HEK293 (cell line): ENCODE results near the gene CDC25C.

ENCODE experiments used
- GLI2 ChIP-seq: fragments of 450-650 bp; formaldehyde crosslinking; IDR thresholded peaks from 2 replicates; pipeline ENCODE4; 2017; ENCODE audit warnings: missing biosample characterization, missing genetic modification characterization, low read depth, borderline replicate concordance
- HOXC10 ChIP-seq: sonication (generic); formaldehyde crosslinking; IDR thresholded peaks from 2 replicates; pipeline ENCODE4 v1.8.1; 2023; ENCODE audit warnings: mild to moderate bottlenecking, missing genetic modification reagents
- KLF10 ChIP-seq: fragments of 450-650 bp; IDR thresholded peaks from 2 replicates; pipeline ENCODE4 v1.5.1; 2018; ENCODE audit warnings: missing biosample characterization, mild to moderate bottlenecking, missing genetic modification characterization
- YY2 ChIP-seq: fragments of 450-650 bp; formaldehyde crosslinking; IDR thresholded peaks from 2 replicates; pipeline ENCODE4 v1.5.1; 2016; ENCODE audit warnings: missing biosample characterization, missing genetic modification characterization
- ZBTB17 ChIP-seq: fragments of 450-650 bp; formaldehyde crosslinking; IDR thresholded peaks from 2 replicates; pipeline ENCODE4 v1.5.1; 2016; ENCODE audit warnings: missing biosample characterization, missing genetic modification characterization
- ZBTB20 ChIP-seq: fragments of 450-650 bp; formaldehyde crosslinking; IDR thresholded peaks from 2 replicates; pipeline ENCODE4 v1.5.1; 2016; ENCODE audit warnings: missing biosample characterization, missing genetic modification characterization
- ZBTB8A ChIP-seq: fragments of 450-650 bp; formaldehyde crosslinking; IDR thresholded peaks from 2 replicates; pipeline ENCODE4 v1.5.1; 2016; ENCODE audit warnings: missing biosample characterization, missing genetic modification characterization
- ZFHX2 ChIP-seq: fragments of 450-650 bp; formaldehyde crosslinking; conservative IDR thresholded peaks from 2 replicates; pipeline ENCODE4 v1.5.1; 2016; ENCODE audit warnings: missing biosample characterization, missing genetic modification characterization
- ZFP69B ChIP-seq: fragments of 450-650 bp; formaldehyde crosslinking; IDR thresholded peaks from 2 replicates; pipeline ENCODE4 v1.5.1; 2016; ENCODE audit warnings: missing biosample characterization, missing genetic modification characterization
- ZNF10 ChIP-seq: fragments of 450-650 bp; formaldehyde crosslinking; IDR thresholded peaks from 2 replicates; pipeline ENCODE4 v1.5.1; 2017; ENCODE audit warnings: missing biosample characterization, missing genetic modification characterization
- ZNF16 ChIP-seq: fragments of 450-650 bp; formaldehyde crosslinking; IDR thresholded peaks from 2 replicates; pipeline ENCODE4 v1.5.1; 2016; ENCODE audit warnings: low read depth, missing biosample characterization, missing genetic modification characterization
- ZNF214 ChIP-seq: fragments of 450-650 bp; formaldehyde crosslinking; IDR thresholded peaks from 2 replicates; pipeline ENCODE4 v1.5.1; 2017; ENCODE audit warnings: missing biosample characterization, mild to moderate bottlenecking, missing genetic modification characterization, borderline replicate concordance
- ZNF239 ChIP-seq: fragments of 450-650 bp; formaldehyde crosslinking; IDR thresholded peaks from 2 replicates; pipeline ENCODE4 v1.5.1; 2016; ENCODE audit warnings: missing biosample characterization, missing genetic modification characterization
- ZNF341 ChIP-seq: fragments of 450-650 bp; formaldehyde crosslinking; IDR thresholded peaks from 2 replicates; pipeline ENCODE4; 2016; ENCODE audit warnings: low read depth, missing biosample characterization, missing genetic modification characterization
- ZNF350 ChIP-seq: fragments of 450-650 bp; formaldehyde crosslinking; IDR thresholded peaks from 2 replicates; pipeline ENCODE4 v1.5.0; 2017; ENCODE audit warnings: missing biosample characterization, mild to moderate bottlenecking, missing genetic modification characterization
- ZNF416 ChIP-seq: fragments of 450-650 bp; formaldehyde crosslinking; IDR thresholded peaks from 2 replicates; pipeline ENCODE4 v1.5.1; 2016; ENCODE audit warnings: missing biosample characterization, missing genetic modification characterization
- ZNF501 ChIP-seq: fragments of 450-650 bp; formaldehyde crosslinking; IDR thresholded peaks from 2 replicates; pipeline ENCODE4 v1.5.1; 2016; ENCODE audit warnings: missing biosample characterization, missing genetic modification characterization
- ZNF521 ChIP-seq: fragments of 450-650 bp; formaldehyde crosslinking; IDR thresholded peaks from 2 replicates; pipeline ENCODE4 v1.5.1; 2017; ENCODE audit warnings: missing biosample characterization, mild to moderate bottlenecking, missing genetic modification characterization
- ZNF600 ChIP-seq: fragments of 450-650 bp; formaldehyde crosslinking; IDR thresholded peaks from 2 replicates; pipeline ENCODE4 v1.5.1; 2016; ENCODE audit warnings: missing biosample characterization, missing genetic modification characterization
- ZNF624 ChIP-seq: fragments of 450-650 bp; formaldehyde crosslinking; IDR thresholded peaks from 2 replicates; pipeline ENCODE4 v1.5.1; 2017; ENCODE audit warnings: missing biosample characterization, missing genetic modification characterization
- ZSCAN30 ChIP-seq: fragments of 450-650 bp; IDR thresholded peaks from 2 replicates; pipeline ENCODE4 v1.5.1; 2018; ENCODE audit warnings: missing biosample characterization, mild to moderate bottlenecking, missing genetic modification characterization, moderate library complexity
- ZXDB ChIP-seq: fragments of 450-650 bp; formaldehyde crosslinking; IDR thresholded peaks from 2 replicates; pipeline ENCODE4 v1.5.1; 2016; ENCODE audit warnings: missing biosample characterization, missing genetic modification characterization
- TF ChIP-seq, protein P1 (sequence below): fragments of 450-650 bp; formaldehyde crosslinking; IDR thresholded peaks from 2 replicates; pipeline ENCODE4 v1.5.1; 2016; ENCODE audit warnings: missing biosample characterization, missing genetic modification characterization
- TF ChIP-seq, protein P2 (sequence below): fragments of 450-650 bp; formaldehyde crosslinking; IDR thresholded peaks from 2 replicates; pipeline ENCODE4 v1.5.1; 2016; ENCODE audit warnings: missing biosample characterization, missing genetic modification characterization
- TF ChIP-seq, protein P3 (sequence below): fragments of 450-650 bp; formaldehyde crosslinking; IDR thresholded peaks from 2 replicates; pipeline ENCODE4 v1.5.1; 2016; ENCODE audit warnings: missing biosample characterization, missing genetic modification characterization
- TF ChIP-seq, protein P4 (sequence below): fragments of 450-650 bp; formaldehyde crosslinking; IDR thresholded peaks from 2 replicates; pipeline ENCODE4 v1.5.1; 2016; ENCODE audit warnings: missing biosample characterization, missing genetic modification characterization

CDC25C gene

DNA sequence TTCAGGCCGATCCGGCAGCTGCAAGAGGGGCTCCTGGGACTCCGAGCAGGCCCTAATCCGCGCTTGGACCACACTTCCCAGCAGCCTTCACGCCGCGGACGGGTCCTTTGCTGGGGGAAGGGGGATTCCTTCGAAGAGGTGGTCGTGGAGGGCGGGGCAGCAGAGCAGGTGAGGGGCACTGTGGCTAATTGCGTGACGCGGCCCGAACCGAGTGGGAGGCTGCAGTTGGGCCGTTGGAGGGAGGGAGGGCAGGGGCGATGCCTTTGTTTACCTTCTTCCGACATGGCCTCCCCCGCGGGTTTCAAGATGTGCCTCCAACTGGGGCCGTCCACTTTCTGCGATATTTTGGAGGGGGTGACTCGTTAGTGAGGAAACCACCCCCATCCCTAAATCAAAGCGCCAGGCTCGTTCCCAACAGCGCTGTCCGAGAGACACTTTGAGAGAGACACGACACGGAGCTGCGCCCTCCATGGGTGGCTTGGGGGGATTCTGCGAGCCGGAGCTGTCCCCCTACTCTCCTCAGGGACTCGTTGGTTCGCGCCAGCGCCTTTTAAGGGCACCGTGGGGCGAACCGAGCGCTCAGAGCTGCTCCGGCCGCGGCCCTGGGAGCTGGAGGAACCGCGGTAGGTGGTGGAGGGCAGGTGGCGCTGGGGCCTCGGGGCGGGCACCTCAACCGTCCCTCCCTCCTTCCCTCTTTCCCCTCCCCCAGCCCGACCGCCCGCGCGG is 6.2 kb upstream of the CDC25C start, which contains the start of gene FAM53C (continued):
- TF ChIP-seq, protein P1, sequence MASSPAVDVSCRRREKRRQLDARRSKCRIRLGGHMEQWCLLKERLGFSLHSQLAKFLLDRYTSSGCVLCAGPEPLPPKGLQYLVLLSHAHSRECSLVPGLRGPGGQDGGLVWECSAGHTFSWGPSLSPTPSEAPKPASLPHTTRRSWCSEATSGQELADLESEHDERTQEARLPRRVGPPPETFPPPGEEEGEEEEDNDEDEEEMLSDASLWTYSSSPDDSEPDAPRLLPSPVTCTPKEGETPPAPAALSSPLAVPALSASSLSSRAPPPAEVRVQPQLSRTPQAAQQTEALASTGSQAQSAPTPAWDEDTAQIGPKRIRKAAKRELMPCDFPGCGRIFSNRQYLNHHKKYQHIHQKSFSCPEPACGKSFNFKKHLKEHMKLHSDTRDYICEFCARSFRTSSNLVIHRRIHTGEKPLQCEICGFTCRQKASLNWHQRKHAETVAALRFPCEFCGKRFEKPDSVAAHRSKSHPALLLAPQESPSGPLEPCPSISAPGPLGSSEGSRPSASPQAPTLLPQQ: peak; percentile 63
- TF ChIP-seq, protein P2, sequence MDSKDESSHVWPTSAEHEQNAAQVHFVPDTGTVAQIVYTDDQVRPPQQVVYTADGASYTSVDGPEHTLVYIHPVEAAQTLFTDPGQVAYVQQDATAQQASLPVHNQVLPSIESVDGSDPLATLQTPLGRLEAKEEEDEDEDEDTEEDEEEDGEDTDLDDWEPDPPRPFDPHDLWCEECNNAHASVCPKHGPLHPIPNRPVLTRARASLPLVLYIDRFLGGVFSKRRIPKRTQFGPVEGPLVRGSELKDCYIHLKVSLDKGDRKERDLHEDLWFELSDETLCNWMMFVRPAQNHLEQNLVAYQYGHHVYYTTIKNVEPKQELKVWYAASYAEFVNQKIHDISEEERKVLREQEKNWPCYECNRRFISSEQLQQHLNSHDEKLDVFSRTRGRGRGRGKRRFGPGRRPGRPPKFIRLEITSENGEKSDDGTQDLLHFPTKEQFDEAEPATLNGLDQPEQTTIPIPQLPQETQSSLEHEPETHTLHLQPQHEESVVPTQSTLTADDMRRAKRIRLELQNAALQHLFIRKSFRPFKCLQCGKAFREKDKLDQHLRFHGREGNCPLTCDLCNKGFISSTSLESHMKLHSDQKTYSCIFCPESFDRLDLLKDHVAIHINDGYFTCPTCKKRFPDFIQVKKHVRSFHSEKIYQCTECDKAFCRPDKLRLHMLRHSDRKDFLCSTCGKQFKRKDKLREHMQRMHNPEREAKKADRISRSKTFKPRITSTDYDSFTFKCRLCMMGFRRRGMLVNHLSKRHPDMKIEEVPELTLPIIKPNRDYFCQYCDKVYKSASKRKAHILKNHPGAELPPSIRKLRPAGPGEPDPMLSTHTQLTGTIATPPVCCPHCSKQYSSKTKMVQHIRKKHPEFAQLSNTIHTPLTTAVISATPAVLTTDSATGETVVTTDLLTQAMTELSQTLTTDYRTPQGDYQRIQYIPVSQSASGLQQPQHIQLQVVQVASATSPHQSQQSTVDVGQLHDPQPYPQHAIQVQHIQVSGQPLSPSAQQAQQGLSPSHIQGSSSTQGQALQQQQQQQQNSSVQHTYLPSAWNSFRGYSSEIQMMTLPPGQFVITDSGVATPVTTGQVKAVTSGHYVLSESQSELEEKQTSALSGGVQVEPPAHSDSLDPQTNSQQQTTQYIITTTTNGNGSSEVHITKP (tag by site-specific recombination): peak; percentile 100
- peak; percentile 60; the same call in 1 of the 2 replicates for TF ChIP-seq KLF10
- 0 out of 2 replicates have a peak, but pooled peaks have one; percentile 41 for TF ChIP-seq ZFP69B (tag by site-specific recombination)
- no peak for TF ChIP-seq ZNF350 (tag by site-specific recombination)
- TF ChIP-seq ZSCAN30: peak; percentile 3
- TF ChIP-seq ZNF10 (tag by site-specific recombination): no peak
- peak; percentile 84 for TF ChIP-seq ZFHX2
- peak; percentile 98 for TF ChIP-seq ZBTB8A
- TF ChIP-seq ZNF600 (tag by site-specific recombination): peak; percentile 71; the same call in 1 of the 2 replicates
- TF ChIP-seq, protein P3, sequence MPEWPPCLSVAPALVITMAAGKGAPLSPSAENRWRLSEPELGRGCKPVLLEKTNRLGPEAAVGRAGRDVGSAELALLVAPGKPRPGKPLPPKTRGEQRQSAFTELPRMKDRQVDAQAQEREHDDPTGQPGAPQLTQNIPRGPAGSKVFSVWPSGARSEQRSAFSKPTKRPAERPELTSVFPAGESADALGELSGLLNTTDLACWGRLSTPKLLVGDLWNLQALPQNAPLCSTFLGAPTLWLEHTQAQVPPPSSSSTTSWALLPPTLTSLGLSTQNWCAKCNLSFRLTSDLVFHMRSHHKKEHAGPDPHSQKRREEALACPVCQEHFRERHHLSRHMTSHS (tag by site-specific recombination): peak; percentile 51; the same call in 1 of the 2 replicates
- TF ChIP-seq ZNF16 (tag by site-specific recombination): no peak
- TF ChIP-seq ZXDB: peak; percentile 71
- no peak for TF ChIP-seq ZNF416 (tag by site-specific recombination)
- no peak for TF ChIP-seq GLI2
- TF ChIP-seq, protein P4, sequence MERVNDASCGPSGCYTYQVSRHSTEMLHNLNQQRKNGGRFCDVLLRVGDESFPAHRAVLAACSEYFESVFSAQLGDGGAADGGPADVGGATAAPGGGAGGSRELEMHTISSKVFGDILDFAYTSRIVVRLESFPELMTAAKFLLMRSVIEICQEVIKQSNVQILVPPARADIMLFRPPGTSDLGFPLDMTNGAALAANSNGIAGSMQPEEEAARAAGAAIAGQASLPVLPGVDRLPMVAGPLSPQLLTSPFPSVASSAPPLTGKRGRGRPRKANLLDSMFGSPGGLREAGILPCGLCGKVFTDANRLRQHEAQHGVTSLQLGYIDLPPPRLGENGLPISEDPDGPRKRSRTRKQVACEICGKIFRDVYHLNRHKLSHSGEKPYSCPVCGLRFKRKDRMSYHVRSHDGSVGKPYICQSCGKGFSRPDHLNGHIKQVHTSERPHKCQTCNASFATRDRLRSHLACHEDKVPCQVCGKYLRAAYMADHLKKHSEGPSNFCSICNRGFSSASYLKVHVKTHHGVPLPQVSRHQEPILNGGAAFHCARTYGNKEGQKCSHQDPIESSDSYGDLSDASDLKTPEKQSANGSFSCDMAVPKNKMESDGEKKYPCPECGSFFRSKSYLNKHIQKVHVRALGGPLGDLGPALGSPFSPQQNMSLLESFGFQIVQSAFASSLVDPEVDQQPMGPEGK (tag by site-specific recombination): peak; percentile 70
- peak; percentile 65; the same call in 1 of the 2 replicates for TF ChIP-seq ZNF501 (tag by site-specific recombination)
- TF ChIP-seq ZNF214 (tag by site-specific recombination): no peak
- TF ChIP-seq HOXC10 (CRISPR knock-in tag): 0 out of 2 replicates have a peak, but pooled peaks have one; percentile 55
- peak; percentile 47; the same call in 1 of the 2 replicates for TF ChIP-seq ZBTB20 (tag by site-specific recombination)
- peak; percentile 59; the same call in 1 of the 2 replicates for TF ChIP-seq YY2
- no peak for TF ChIP-seq ZNF521 (tag by site-specific recombination)
- 0 out of 2 replicates have a peak, but pooled peaks have one; percentile 14 for TF ChIP-seq ZNF624
- TF ChIP-seq ZNF239 (tag by site-specific recombination): 0 out of 2 replicates have a peak, but pooled peaks have one; percentile 52
- peak; percentile 63 for TF ChIP-seq ZNF341 (tag by site-specific recombination)
- peak; percentile 76 for TF ChIP-seq ZBTB17
